ENCODE data around the gene CRLF2.
"Not testable (repeated sequence)": the region's sequence is repeated elsewhere in the genome, so short reads cannot be mapped to it uniquely, and the experiment has no call there.

Gene CRLF2

GRCh38 chrX:1178580-1179057, 33.8 kb downstream of the CRLF2 start:
- Histone ChIP-seq H3K4me3 (ENCODE audit: insufficient read depth, low read length, poor library complexity, severe bottlenecking) (no peak overlapping the region), H3K9me3 (ENCODE audit: insufficient read depth, low read length) (no peaks in the 10 kb centered on the region), H3F3A (ENCODE audit: insufficient read depth) (no peaks in the 10 kb centered on the region), H3K27me3 (ENCODE audit: low read length) (no peaks in the 10 kb centered on the region), H3K36me3 (ENCODE audit: low read length) (no peaks in the 10 kb centered on the region), H3K9ac (ENCODE audit: low read length) (no peak overlapping the region), H3K27ac (ENCODE audit: low read depth, low read length) (no peak overlapping the region), H4K20me1 (ENCODE audit: low read depth, low read length) (no peaks in the 10 kb centered on the region), H3K9me2 (replicated peaks; ENCODE audit: insufficient read depth, low read length) (no peaks in the 10 kb centered on the region), H3K79me2 (ENCODE audit: insufficient read depth, low read length) (no peaks in the 10 kb centered on the region), H2AFZ (ENCODE audit: low read depth, low read length, severe bottlenecking) (no peak overlapping the region), H3K4me2 (ENCODE audit: low read depth, low read length, poor library complexity, severe bottlenecking) (no peak overlapping the region)
- TF ChIP-seq, protein P1, sequence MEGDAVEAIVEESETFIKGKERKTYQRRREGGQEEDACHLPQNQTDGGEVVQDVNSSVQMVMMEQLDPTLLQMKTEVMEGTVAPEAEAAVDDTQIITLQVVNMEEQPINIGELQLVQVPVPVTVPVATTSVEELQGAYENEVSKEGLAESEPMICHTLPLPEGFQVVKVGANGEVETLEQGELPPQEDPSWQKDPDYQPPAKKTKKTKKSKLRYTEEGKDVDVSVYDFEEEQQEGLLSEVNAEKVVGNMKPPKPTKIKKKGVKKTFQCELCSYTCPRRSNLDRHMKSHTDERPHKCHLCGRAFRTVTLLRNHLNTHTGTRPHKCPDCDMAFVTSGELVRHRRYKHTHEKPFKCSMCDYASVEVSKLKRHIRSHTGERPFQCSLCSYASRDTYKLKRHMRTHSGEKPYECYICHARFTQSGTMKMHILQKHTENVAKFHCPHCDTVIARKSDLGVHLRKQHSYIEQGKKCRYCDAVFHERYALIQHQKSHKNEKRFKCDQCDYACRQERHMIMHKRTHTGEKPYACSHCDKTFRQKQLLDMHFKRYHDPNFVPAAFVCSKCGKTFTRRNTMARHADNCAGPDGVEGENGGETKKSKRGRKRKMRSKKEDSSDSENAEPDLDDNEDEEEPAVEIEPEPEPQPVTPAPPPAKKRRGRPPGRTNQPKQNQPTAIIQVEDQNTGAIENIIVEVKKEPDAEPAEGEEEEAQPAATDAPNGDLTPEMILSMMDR (IDR thresholded peaks at IDR 0.05; ENCODE audit: insufficient read depth, low read length, poor library complexity, severe bottlenecking) = no peak
- no peak for TF ChIP-seq EZH2phosphoT487 (conservative IDR thresholded peaks at IDR 0.05; ENCODE audit: low read length)

GRCh38 chrX:1176531-1177320, 35.7 kb downstream of the CRLF2 start:
- H3K4me3 ChIP-seq (ENCODE audit: insufficient read depth, low read length, poor library complexity, severe bottlenecking); H3K9me2 ChIP-seq (replicated peaks; ENCODE audit: insufficient read depth, low read length); H4K20me1 ChIP-seq (ENCODE audit: low read depth, low read length); H3K4me2 ChIP-seq (ENCODE audit: low read depth, low read length, poor library complexity, severe bottlenecking); H3K9me3 ChIP-seq (ENCODE audit: insufficient read depth, low read length); H3K79me2 ChIP-seq (ENCODE audit: insufficient read depth, low read length); H3K36me3 ChIP-seq (ENCODE audit: low read length); H2AFZ ChIP-seq (ENCODE audit: low read depth, low read length, severe bottlenecking); H3K27ac ChIP-seq (ENCODE audit: low read depth, low read length); H3K27me3 ChIP-seq (ENCODE audit: low read length); H3K9ac ChIP-seq (ENCODE audit: low read length); H3F3A ChIP-seq (ENCODE audit: insufficient read depth): not testable (repeated sequence)

- not testable (repeated sequence) for H3K9me3 ChIP-seq (ENCODE audit: insufficient read depth, low read length); H2AFZ ChIP-seq (ENCODE audit: low read depth, low read length, severe bottlenecking); H4K20me1 ChIP-seq (ENCODE audit: low read depth, low read length); H3K4me2 ChIP-seq (ENCODE audit: low read depth, low read length, poor library complexity, severe bottlenecking); H3K79me2 ChIP-seq (ENCODE audit: insufficient read depth, low read length); H3K27me3 ChIP-seq (ENCODE audit: low read length); H3K9ac ChIP-seq (ENCODE audit: low read length); H3K36me3 ChIP-seq (ENCODE audit: low read length); H3K9me2 ChIP-seq (replicated peaks; ENCODE audit: insufficient read depth, low read length); H3K4me3 ChIP-seq (ENCODE audit: insufficient read depth, low read length, poor library complexity, severe bottlenecking); H3F3A ChIP-seq (ENCODE audit: insufficient read depth); H3K27ac ChIP-seq (ENCODE audit: low read depth, low read length)
Observed at GRCh38 chrX:1174609-1175545, 37.6 kb downstream of the CRLF2 start.

GRCh38 chrX:1173435-1173834, 39.0 kb downstream of the CRLF2 start:
- H3K4me2 ChIP-seq (ENCODE audit: low read depth, low read length, poor library complexity, severe bottlenecking); H3K36me3 ChIP-seq (ENCODE audit: low read length); H2AFZ ChIP-seq (ENCODE audit: low read depth, low read length, severe bottlenecking); H3K9me3 ChIP-seq (ENCODE audit: insufficient read depth, low read length); H3K4me3 ChIP-seq (ENCODE audit: insufficient read depth, low read length, poor library complexity, severe bottlenecking); H3F3A ChIP-seq (ENCODE audit: insufficient read depth); H3K9me2 ChIP-seq (replicated peaks; ENCODE audit: insufficient read depth, low read length); H3K9ac ChIP-seq (ENCODE audit: low read length); H3K27ac ChIP-seq (ENCODE audit: low read depth, low read length); H3K27me3 ChIP-seq (ENCODE audit: low read length); H3K79me2 ChIP-seq (ENCODE audit: insufficient read depth, low read length); H4K20me1 ChIP-seq (ENCODE audit: low read depth, low read length): not testable (repeated sequence)

All from SU-DHL-6 (cell line).